ENCODE results near the gene SLC66A2. TPM values are rescaled to one million over a fixed set of nuclear protein-coding genes. Genes with fewer than 3 reads are reported as not detected.

SLC66A2 gene
- total RNA-seq, 1 donor from 2014 or later, result 30.5 TPM

DNA sequence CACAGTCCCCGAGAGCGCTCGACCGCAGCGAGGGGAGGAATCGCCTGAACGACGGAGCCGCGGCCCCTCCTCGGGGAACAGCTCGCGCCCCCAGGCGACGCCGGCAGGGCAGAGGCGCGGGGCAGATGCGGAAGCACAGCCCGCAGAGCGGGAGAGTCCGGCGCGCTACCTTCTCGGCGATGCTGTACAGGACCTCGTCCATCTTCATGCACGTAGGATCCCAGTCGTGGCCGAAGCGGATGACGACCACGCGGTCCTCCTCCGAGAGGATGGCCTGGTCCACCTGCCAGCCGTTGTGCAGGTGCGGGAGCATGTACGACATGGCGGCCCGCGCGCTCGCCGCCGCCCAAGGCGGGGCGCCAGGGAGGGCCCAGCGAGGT, 36.6 kb upstream of the SLC66A2 start:
- DNase-seq (ENCODE audit: low read depth), result no peak
- TF ChIP-seq, protein P1, sequence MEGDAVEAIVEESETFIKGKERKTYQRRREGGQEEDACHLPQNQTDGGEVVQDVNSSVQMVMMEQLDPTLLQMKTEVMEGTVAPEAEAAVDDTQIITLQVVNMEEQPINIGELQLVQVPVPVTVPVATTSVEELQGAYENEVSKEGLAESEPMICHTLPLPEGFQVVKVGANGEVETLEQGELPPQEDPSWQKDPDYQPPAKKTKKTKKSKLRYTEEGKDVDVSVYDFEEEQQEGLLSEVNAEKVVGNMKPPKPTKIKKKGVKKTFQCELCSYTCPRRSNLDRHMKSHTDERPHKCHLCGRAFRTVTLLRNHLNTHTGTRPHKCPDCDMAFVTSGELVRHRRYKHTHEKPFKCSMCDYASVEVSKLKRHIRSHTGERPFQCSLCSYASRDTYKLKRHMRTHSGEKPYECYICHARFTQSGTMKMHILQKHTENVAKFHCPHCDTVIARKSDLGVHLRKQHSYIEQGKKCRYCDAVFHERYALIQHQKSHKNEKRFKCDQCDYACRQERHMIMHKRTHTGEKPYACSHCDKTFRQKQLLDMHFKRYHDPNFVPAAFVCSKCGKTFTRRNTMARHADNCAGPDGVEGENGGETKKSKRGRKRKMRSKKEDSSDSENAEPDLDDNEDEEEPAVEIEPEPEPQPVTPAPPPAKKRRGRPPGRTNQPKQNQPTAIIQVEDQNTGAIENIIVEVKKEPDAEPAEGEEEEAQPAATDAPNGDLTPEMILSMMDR (IDR thresholded peaks at IDR 0.05; ENCODE audit: insufficient read depth, low read length, poor library complexity, severe bottlenecking), result peak; percentile 27
- Histone ChIP-seq H3K4me3 (ENCODE audit: low read depth, low read length) (peak overlapping the region; percentile 82), H3K36me3 (ENCODE audit: control insufficient read depth, insufficient read depth, low read length) (no peaks in the 10 kb centered on the region), H3K27me3 (ENCODE audit: control insufficient read depth, insufficient read depth, low read length) (no peaks in the 10 kb centered on the region)

DNA sequence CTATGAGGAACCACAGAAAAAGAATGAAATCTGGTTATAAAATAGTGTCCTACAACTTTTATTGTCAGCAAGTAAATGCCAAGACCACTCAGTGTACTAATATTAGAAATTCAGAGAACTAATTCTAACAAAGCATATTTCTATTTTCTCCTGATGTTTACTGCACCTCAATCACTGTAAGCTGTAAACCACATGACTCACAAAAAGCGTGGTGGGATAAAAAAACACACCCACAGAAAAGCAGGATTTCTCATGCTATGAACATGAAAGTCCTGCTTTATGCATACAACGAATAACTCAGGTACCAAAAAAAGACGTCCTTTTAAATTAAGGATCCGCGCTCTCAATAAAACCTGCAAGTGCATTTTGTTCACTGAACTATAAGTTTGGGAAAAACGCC, 36.1 kb upstream of the SLC66A2 start:
- H3K36me3 ChIP-seq (ENCODE audit: control insufficient read depth, insufficient read depth, low read length), result no peaks in the 10 kb centered on the region
- TF ChIP-seq, protein P1 (IDR thresholded peaks at IDR 0.05; ENCODE audit: insufficient read depth, low read length, poor library complexity, severe bottlenecking), result no peak
- H3K27me3 ChIP-seq (ENCODE audit: control insufficient read depth, insufficient read depth, low read length), result no peaks in the 10 kb centered on the region
- peak overlapping the region; percentile 82 for H3K4me3 ChIP-seq (ENCODE audit: low read depth, low read length)
- DNase-seq (ENCODE audit: low read depth), result no peak

- TF ChIP-seq, protein P1 (IDR thresholded peaks at IDR 0.05; ENCODE audit: insufficient read depth, low read length, poor library complexity, severe bottlenecking), result no peak
- no peaks in the 10 kb centered on the region for H3K36me3 ChIP-seq (ENCODE audit: control insufficient read depth, insufficient read depth, low read length)
These were observed 35.3 kb upstream of the SLC66A2 start for GRCh38 chr18:79986726-79987125.

GRCh38 chr18:79985172-79985571, 33.7 kb upstream of the SLC66A2 start:
- TF ChIP-seq, protein P1 (IDR thresholded peaks at IDR 0.05; ENCODE audit: insufficient read depth, low read length, poor library complexity, severe bottlenecking), result no peak
- Histone ChIP-seq H3K36me3 (ENCODE audit: control insufficient read depth, insufficient read depth, low read length) (no peaks in the 10 kb centered on the region), H3K4me3 (ENCODE audit: low read depth, low read length) (no peak overlapping the region), H3K27me3 (ENCODE audit: control insufficient read depth, insufficient read depth, low read length) (no peaks in the 10 kb centered on the region)
- no peak for DNase-seq (ENCODE audit: low read depth)

More at GRCh38 chr18:79986726-79987125, 35.3 kb upstream of the SLC66A2 start:
- DNase-seq (ENCODE audit: low read depth), result no peak
- Histone ChIP-seq H3K27me3 (ENCODE audit: control insufficient read depth, insufficient read depth, low read length) (no peaks in the 10 kb centered on the region), H3K4me3 (ENCODE audit: low read depth, low read length) (peak overlapping the region; percentile 82)

GRCh38 chr18:79983793-79984192, 32.3 kb upstream of the SLC66A2 start:
- DNase-seq (ENCODE audit: low read depth), result no peak
- no peaks in the 10 kb centered on the region for H3K36me3 ChIP-seq (ENCODE audit: control insufficient read depth, insufficient read depth, low read length)
- no peaks in the 10 kb centered on the region for H3K27me3 ChIP-seq (ENCODE audit: control insufficient read depth, insufficient read depth, low read length)
- H3K4me3 ChIP-seq (ENCODE audit: low read depth, low read length), result no peak overlapping the region
- TF ChIP-seq, protein P1 (IDR thresholded peaks at IDR 0.05; ENCODE audit: insufficient read depth, low read length, poor library complexity, severe bottlenecking), result no peak

- no peaks in the 10 kb centered on the region for H3K36me3 ChIP-seq (ENCODE audit: control insufficient read depth, insufficient read depth, low read length)
These were observed 31.8 kb upstream of the SLC66A2 start for GRCh38 chr18:79983253-79983652.

More at GRCh38 chr18:79983253-79983652, 31.8 kb upstream of the SLC66A2 start:
- TF ChIP-seq, protein P1 (IDR thresholded peaks at IDR 0.05; ENCODE audit: insufficient read depth, low read length, poor library complexity, severe bottlenecking), result no peak
- Histone ChIP-seq H3K27me3 (ENCODE audit: control insufficient read depth, insufficient read depth, low read length) (no peaks in the 10 kb centered on the region), H3K4me3 (ENCODE audit: low read depth, low read length) (no peak overlapping the region)
- DNase-seq (ENCODE audit: low read depth), result no peak
